Upper lobe of right lung (tissue), 1 donor: ENCODE results near the gene COL21A1. TPM values are rescaled to one million over a fixed set of nuclear protein-coding genes. Genes with fewer than 3 reads are reported as not detected.

ENCODE experiments used
- ATAC-seq: fragments of 200-7000 bp; cut with Tn5 transposase; one replicate; pipeline ENCODE4 v1.9.1; 2020; ENCODE audit warnings: mild to moderate bottlenecking, moderate library complexity
- DNase-seq: peaks from one replicate; pipeline ENCODE4 v3.0.0-alpha.2; 2020
- H3K27ac ChIP-seq: fragments of 200-600 bp; one replicate; pipeline ENCODE4 v1.8.0; 2022
- H3K27me3 ChIP-seq: fragments of 200-600 bp; one replicate; pipeline ENCODE4 v1.8.0; 2022; ENCODE audit warnings: mild to moderate bottlenecking
- H3K36me3 ChIP-seq: fragments of 200-600 bp; one replicate; pipeline ENCODE4 v1.8.0; 2022
- H3K4me1 ChIP-seq: fragments of 200-600 bp; one replicate; pipeline ENCODE4 v1.8.0; 2022
- H3K4me3 ChIP-seq: fragments of 200-600 bp; one replicate; pipeline ENCODE4 v1.8.0; 2022; ENCODE audit warnings: mild to moderate bottlenecking
- H3K9me3 ChIP-seq: fragments of 200-600 bp; one replicate; pipeline ENCODE4 v1.8.0; 2022
- CTCF ChIP-seq: fragments of 200-600 bp; IDR thresholded peaks from one replicate; pipeline ENCODE4 v1.8.0; 2022; ENCODE audit warnings: antibody characterized with exemption
- intact Hi-C: fragments of 100-400 bp; cut with DNase I; formaldehyde crosslinking; loops from one replicate; pipeline ENCODE4 v1.11.0; 2022
- total RNA-seq: library from RNA; stranded (reverse); fragmentation: NEBNext Ultra II Directional; extraction: Animal tissue kit (Norgen Biotek cat#: 25700); gene quantifications from one replicate; pipeline ENCODE4 v1.2.1, GENCODE V29; 2021
- donor health status: DM: no; HTN: yes; CAD: no; lungs with severe emphysema.

The COL21A1 gene
- total RNA-seq, 1 donor from 2014 or later: 15.6 TPM

- no peak for TF ChIP-seq CTCF
- no peak for DNase-seq
- no peak for ATAC-seq
- H3K36me3 ChIP-seq: no peaks in the 10 kb centered on the region
- H3K27ac ChIP-seq: no peak overlapping the region
- H3K4me1 ChIP-seq: no peaks in the 10 kb centered on the region
- no peak overlapping the region for H3K4me3 ChIP-seq
- intact Hi-C loops: no loop called here
- H3K9me3 ChIP-seq: no peaks in the 10 kb centered on the region
- no peaks in the 10 kb centered on the region for H3K27me3 ChIP-seq
These were observed 20.1 kb downstream of the COL21A1 start for GRCh38 chr6:56227071-56227879.

GRCh38 chr6:56223995-56224394, 23.4 kb downstream of the COL21A1 start:
- H3K9me3 ChIP-seq: no peaks in the 10 kb centered on the region
- ATAC-seq (no peak), DNase-seq (no peak)
- no peak overlapping the region for H3K4me3 ChIP-seq
- no peak for TF ChIP-seq CTCF
- intact Hi-C loops: no loop called here
- H3K36me3 ChIP-seq: no peaks in the 10 kb centered on the region
- no peaks in the 10 kb centered on the region for H3K27me3 ChIP-seq
- no peak overlapping the region for H3K27ac ChIP-seq
- no peaks in the 10 kb centered on the region for H3K4me1 ChIP-seq

- Histone ChIP-seq H3K4me1 (no peaks in the 10 kb centered on the region), H3K27ac (no peak overlapping the region), H3K4me3 (no peak overlapping the region), H3K9me3 (no peaks in the 10 kb centered on the region), H3K27me3 (no peaks in the 10 kb centered on the region), H3K36me3 (no peaks in the 10 kb centered on the region)
- intact Hi-C loops: no loop called here
- no peak for TF ChIP-seq CTCF
- no peak for ATAC-seq
- DNase-seq: no peak
These were observed 24.9 kb downstream of the COL21A1 start for GRCh38 chr6:56222499-56222898.

- DNase-seq (no peak), ATAC-seq (no peak)
- Histone ChIP-seq H3K4me3 (no peak overlapping the region), H3K27me3 (no peaks in the 10 kb centered on the region), H3K36me3 (no peaks in the 10 kb centered on the region), H3K27ac (no peak overlapping the region), H3K9me3 (no peaks in the 10 kb centered on the region), H3K4me1 (no peaks in the 10 kb centered on the region)
- no peak for TF ChIP-seq CTCF
- intact Hi-C loops: no loop called here
These were observed 27.3 kb downstream of the COL21A1 start for GRCh38 chr6:56220078-56220477.

GRCh38 chr6:56214703-56215101, 32.7 kb downstream of the COL21A1 start:
- Histone ChIP-seq H3K4me1 (no peaks in the 10 kb centered on the region), H3K36me3 (no peaks in the 10 kb centered on the region), H3K27ac (no peak overlapping the region), H3K4me3 (no peak overlapping the region), H3K27me3 (no peaks in the 10 kb centered on the region), H3K9me3 (no peaks in the 10 kb centered on the region)
- ATAC-seq: no peak
- no peak for DNase-seq
- intact Hi-C loops: no loop called here
- no peak for TF ChIP-seq CTCF
